GM12801 (cell line): ENCODE measurements around the gene LTN1.

Experiments
- CTCF ChIP-seq: IDR thresholded peaks from one replicate; pipeline ENCODE4 v1.5.1; 2011; ENCODE audit warnings: control low read depth; ENCODE audit not compliant: insufficient read length; ENCODE audit errors: extremely low read depth

Gene LTN1

GRCh38 chr21:29024474-29025327 is 32.0 kb upstream of the LTN1 start, which contains the start of gene USP16:
Gene USP16 (plus strand): TSS chr21:29024668. CDS start chr21:29027914, 3,246 bp downstream.
- no peak for TF ChIP-seq CTCF

GRCh38 chr21:29022166-29022565 is 29.5 kb upstream of the LTN1 start:
- TF ChIP-seq CTCF = no peak

- no peak for TF ChIP-seq CTCF
Observed at GRCh38 chr21:29018540-29018939, 25.9 kb upstream of the LTN1 start.

GRCh38 chr21:29017639-29018237 is 25.1 kb upstream of the LTN1 start:
- no peak for TF ChIP-seq CTCF

- TF ChIP-seq CTCF = no peak
Observed at GRCh38 chr21:29008367-29008766, 15.7 kb upstream of the LTN1 start.

GRCh38 chr21:29007810-29008209 is 15.1 kb upstream of the LTN1 start:
- TF ChIP-seq CTCF = no peak

- TF ChIP-seq CTCF = no peak
Observed at GRCh38 chr21:29007135-29007534, 14.5 kb upstream of the LTN1 start.
